Esophagus muscularis mucosa (tissue), 4 donors: ENCODE results near the gene CTNND1. TPM values are rescaled to one million over a fixed set of nuclear protein-coding genes. Genes with fewer than 3 reads are reported as not detected.

ENCODE experiments used
- DNase-seq: peaks from one replicate; pipeline ENCODE4 v3.0.0-alpha.2; 2017; ENCODE audit errors: extremely low spot score
- H3K27ac ChIP-seq, 4 donors: fragments of 200-600 bp; sonication (generic); replicated peaks in 1 of 4; 1 replicate in 3 of 4; 2 replicates in 1 of 4; pipeline ENCODE4 v1.5.1; 2016 to 2019; ENCODE audit warnings: mild to moderate bottlenecking in 1 of 4
- H3K27me3 ChIP-seq, 4 donors: fragments of 200-600 bp; sonication (generic); one replicate each; pipeline versions ENCODE4 v1.5.1 to v1.6.0; 2016 to 2019
- H3K36me3 ChIP-seq, 4 donors: fragments of 200-600 bp; sonication (generic); one replicate each; pipeline ENCODE4 v1.5.1; 2016 to 2019
- H3K4me1 ChIP-seq, 4 donors: fragments of 200-600 bp; sonication (generic); one replicate each; pipeline ENCODE4 v1.5.1; 2016 to 2019
- H3K4me3 ChIP-seq, 4 donors: fragments of 200-600 bp; sonication (generic); 1 replicate in 2 of 4; 2 replicates in 2 of 4; pipeline ENCODE4 v1.5.1; 2016 to 2019; ENCODE audit warnings: mild to moderate bottlenecking in 4 of 4, moderate library complexity in 1 of 4
- H3K9me3 ChIP-seq, 4 donors: fragments of 200-600 bp; sonication (generic); 1 replicate in 3 of 4; 2 replicates in 1 of 4; pipeline ENCODE4 v1.5.1; 2016 to 2019
- EP300 ChIP-seq: sonication (generic); formaldehyde crosslinking; IDR thresholded peaks from one replicate; pipeline ENCODE4 v1.6.1; 2017; ENCODE audit warnings: antibody characterized with exemption
- POLR2A ChIP-seq: fragments of 450-650 bp; IDR thresholded peaks from one replicate; pipeline ENCODE4 v1.6.1; 2017; ENCODE audit warnings: antibody characterized with exemption, moderate library complexity, mild to moderate bottlenecking, low read depth
- POLR2AphosphoS5 ChIP-seq, 2 donors: sonication (generic); formaldehyde crosslinking; IDR thresholded peaks; one replicate each; pipeline ENCODE4 v1.6.1; 2017; ENCODE audit warnings: antibody characterized with exemption in 2 of 2
- WGBS: methylation state at CpG from one replicate; pipeline ENCODE4 v1.1.5; 2018; 5-methylcytosine and 5-hydroxymethylcytosine counted together
- intact Hi-C: fragments of 100-400 bp; cut with DNase I; formaldehyde crosslinking; loops from one replicate; pipeline ENCODE4 v1.15.1; 2023
- small RNA-seq, 3 donors: library from RNA; depleted of rRNA; stranded (forward); fragments of <200 nt; gene quantifications; one replicate each; pipeline ENCODE3, GENCODE V24; 2016
- total RNA-seq, 4 donors: library from RNA; depleted of rRNA; stranded (reverse); fragments of >200 nt; gene quantifications; one replicate each; pipeline versions ENCODE4 v1.1.0 to v1.2.1, GENCODE V29; 2016
- TF ChIP-seq, protein P1 (sequence below), 3 experiments: fragments of 200-600 bp in 2 of 3; fragments of 450-650 bp in 1 of 3; sonication (generic) in 2 of 3; IDR thresholded peaks; one replicate each; pipeline ENCODE4 v1.5.1; 2017 to 2019; ENCODE audit warnings: antibody characterized with exemption in 3 of 3, mild to moderate bottlenecking in 2 of 3, moderate library complexity in 1 of 3

The CTNND1 gene
- total RNA-seq, 4 donors from 2014 or later, result 78.1 to 101 (median 89.5) TPM

GRCh38 chr11:57842873-57843272 is 81.3 kb downstream of the CTNND1 start:
- Histone ChIP-seq H3K4me3 (no peak overlapping the region), H3K27me3 (peaks cover 0 to 2% (median 0%) of the 10 kb centered on the region in 4 donors), H3K27ac (no peak overlapping the region), H3K9me3 (peaks cover 0 to 5% (median 2%) of the 10 kb centered on the region in 4 donors), H3K4me1 (no peaks in the 10 kb centered on the region), H3K36me3 (no peaks in the 10 kb centered on the region)
- no peak for DNase-seq
- WGBS, result 43% methylated on average over 1 of the region's 1 CpG
- TF ChIP-seq POLR2A, result no peak
- TF ChIP-seq POLR2AphosphoS5 (IDR thresholded peaks at IDR 0.05), result no peak
- TF ChIP-seq, protein P1, sequence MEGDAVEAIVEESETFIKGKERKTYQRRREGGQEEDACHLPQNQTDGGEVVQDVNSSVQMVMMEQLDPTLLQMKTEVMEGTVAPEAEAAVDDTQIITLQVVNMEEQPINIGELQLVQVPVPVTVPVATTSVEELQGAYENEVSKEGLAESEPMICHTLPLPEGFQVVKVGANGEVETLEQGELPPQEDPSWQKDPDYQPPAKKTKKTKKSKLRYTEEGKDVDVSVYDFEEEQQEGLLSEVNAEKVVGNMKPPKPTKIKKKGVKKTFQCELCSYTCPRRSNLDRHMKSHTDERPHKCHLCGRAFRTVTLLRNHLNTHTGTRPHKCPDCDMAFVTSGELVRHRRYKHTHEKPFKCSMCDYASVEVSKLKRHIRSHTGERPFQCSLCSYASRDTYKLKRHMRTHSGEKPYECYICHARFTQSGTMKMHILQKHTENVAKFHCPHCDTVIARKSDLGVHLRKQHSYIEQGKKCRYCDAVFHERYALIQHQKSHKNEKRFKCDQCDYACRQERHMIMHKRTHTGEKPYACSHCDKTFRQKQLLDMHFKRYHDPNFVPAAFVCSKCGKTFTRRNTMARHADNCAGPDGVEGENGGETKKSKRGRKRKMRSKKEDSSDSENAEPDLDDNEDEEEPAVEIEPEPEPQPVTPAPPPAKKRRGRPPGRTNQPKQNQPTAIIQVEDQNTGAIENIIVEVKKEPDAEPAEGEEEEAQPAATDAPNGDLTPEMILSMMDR (IDR thresholded peaks at IDR 0.05), result no peak
- TF ChIP-seq EP300, result no peak
- intact Hi-C loops, result no loop called here

GRCh38 chr11:57867966-57868365 is 106.4 kb downstream of the CTNND1 start:
- Histone ChIP-seq H3K27ac (no peak overlapping the region), H3K27me3 (no peaks in the 10 kb centered on the region), H3K4me1 (no peaks in the 10 kb centered on the region), H3K9me3 (no peaks in the 10 kb centered on the region), H3K36me3 (no peaks in the 10 kb centered on the region), H3K4me3 (no peak overlapping the region)
- no peak for DNase-seq
- TF ChIP-seq POLR2A (no peak), POLR2AphosphoS5 (IDR thresholded peaks at IDR 0.05) (no peak), EP300 (no peak)
- TF ChIP-seq, protein P1 (IDR thresholded peaks at IDR 0.05), result no peak
- intact Hi-C loops, result no loop called here

- no peak overlapping the region for H3K4me3 ChIP-seq
- WGBS, result 77% methylated on average over 2 of the region's 2 CpGs
- H3K36me3 ChIP-seq, result no peaks in the 10 kb centered on the region
- TF ChIP-seq EP300 (no peak), POLR2A (no peak)
- TF ChIP-seq, protein P1 (IDR thresholded peaks at IDR 0.05), result no peak
- H3K27ac ChIP-seq, result no peak overlapping the region
- H3K4me1 ChIP-seq, result no peaks in the 10 kb centered on the region
- DNase-seq, result no peak
- intact Hi-C loops, result no loop called here
- no peaks in the 10 kb centered on the region for H3K27me3 ChIP-seq
- H3K9me3 ChIP-seq, result no peaks in the 10 kb centered on the region
Measured at GRCh38 chr11:57868491-57868890, 106.9 kb downstream of the CTNND1 start.

Small RNA genes within 50 kb of the gene (small RNA-seq; reads per million reads assigned to genes)
- gene AP001931.1 (0 reads per million in 3 donors), gene TMX2-CTNND1 (0 reads per million in 3 donors)

Other genes with a start within 250 kb of the CTNND1 start
- gene SLC43A1, start 246.1 kb upstream of the CTNND1 start, total RNA-seq, result 10 to 100 TPM; 17.7 to 33.2 (median 23.5) TPM
- 10 to 100 TPM; 41.9 to 49.1 (median 43.1) TPM for gene TIMM10, start 231.0 kb upstream of the CTNND1 start, total RNA-seq
- gene SMTNL1, start 224.2 kb upstream of the CTNND1 start, total RNA-seq, result not detected
- 10 to 100 TPM; 15.8 to 40.3 (median 32.8) TPM for gene UBE2L6, start 194.1 kb upstream of the CTNND1 start, total RNA-seq
- 100 to 1,000 TPM; 290 to 585 (median 569) TPM for gene SERPING1, start 164.1 kb upstream of the CTNND1 start, total RNA-seq
- gene YPEL4, start 111.9 kb upstream of the CTNND1 start, total RNA-seq, result 1 to 10 TPM in 2 of 4 donors, under 1 TPM in 2; 0.50 to 2.5 (median 1.0) TPM
- gene CLP1, start 104.0 kb upstream of the CTNND1 start, total RNA-seq, result 10 to 100 TPM in 3 of 4 donors, 1 to 10 TPM in 1; 8.3 to 18.1 (median 14.7) TPM
- 10 to 100 TPM; 36.5 to 57.7 (median 47.8) TPM for gene ZDHHC5, start 93.7 kb upstream of the CTNND1 start, total RNA-seq
- gene MED19, start 49.6 kb upstream of the CTNND1 start, total RNA-seq, result 10 to 100 TPM in 3 of 4 donors, 1 to 10 TPM in 1; 5.8 to 26.1 (median 11.8) TPM
- 10 to 100 TPM; 31.1 to 52.8 (median 46.1) TPM for gene TMX2, start 49.2 kb upstream of the CTNND1 start, total RNA-seq
- 100 to 1,000 TPM in 1 of 4 donors, 10 to 100 TPM in 3; 71.4 to 109 (median 82.6) TPM for gene SELENOH, start 20.3 kb upstream of the CTNND1 start, total RNA-seq
- not detected for gene BTBD18, start 10.0 kb upstream of the CTNND1 start, total RNA-seq